Measurements from ENCODE around the gene LLGL1.

Gene LLGL1

DNA sequence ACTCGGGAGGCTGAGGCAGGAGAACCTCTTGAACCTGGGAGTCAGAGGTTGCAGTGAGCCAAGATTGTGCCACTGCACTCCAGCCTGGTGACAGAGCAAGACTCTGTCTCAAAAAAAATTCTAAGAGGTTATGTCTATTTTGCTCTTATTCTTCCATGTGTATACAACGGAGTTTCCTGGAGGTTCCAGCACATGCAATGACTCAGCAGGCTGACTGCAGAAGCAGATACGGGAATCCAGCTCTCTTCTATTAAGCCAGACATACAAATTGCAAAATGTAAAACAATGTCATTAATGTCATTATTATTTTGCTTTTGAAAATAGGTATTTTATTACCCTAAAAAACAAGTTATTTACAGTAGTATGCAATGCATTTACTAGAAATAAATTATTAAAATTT, 53.4 kb downstream of the LLGL1 start:
- no peak for DNase-seq

DNA sequence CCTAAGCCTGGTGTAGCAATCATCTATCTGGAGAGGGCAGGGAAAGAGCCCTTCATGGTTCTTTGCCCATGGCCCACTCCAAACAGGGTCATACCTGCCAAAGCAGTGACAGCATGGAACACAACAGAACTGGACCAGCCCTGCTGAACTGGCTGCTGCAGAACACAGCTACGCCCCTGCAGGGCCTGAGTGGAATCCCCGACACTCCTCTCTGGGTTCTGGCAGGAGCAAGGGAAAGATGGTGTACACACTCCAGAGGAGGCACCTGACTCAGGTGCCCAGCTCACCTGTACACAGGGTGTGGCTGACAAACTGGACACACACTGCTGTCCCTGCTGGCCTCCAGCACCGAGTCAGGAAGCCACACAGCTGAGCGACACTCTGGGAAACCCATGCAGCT, 54.8 kb downstream of the LLGL1 start:
- DNase-seq = no peak

DNA sequence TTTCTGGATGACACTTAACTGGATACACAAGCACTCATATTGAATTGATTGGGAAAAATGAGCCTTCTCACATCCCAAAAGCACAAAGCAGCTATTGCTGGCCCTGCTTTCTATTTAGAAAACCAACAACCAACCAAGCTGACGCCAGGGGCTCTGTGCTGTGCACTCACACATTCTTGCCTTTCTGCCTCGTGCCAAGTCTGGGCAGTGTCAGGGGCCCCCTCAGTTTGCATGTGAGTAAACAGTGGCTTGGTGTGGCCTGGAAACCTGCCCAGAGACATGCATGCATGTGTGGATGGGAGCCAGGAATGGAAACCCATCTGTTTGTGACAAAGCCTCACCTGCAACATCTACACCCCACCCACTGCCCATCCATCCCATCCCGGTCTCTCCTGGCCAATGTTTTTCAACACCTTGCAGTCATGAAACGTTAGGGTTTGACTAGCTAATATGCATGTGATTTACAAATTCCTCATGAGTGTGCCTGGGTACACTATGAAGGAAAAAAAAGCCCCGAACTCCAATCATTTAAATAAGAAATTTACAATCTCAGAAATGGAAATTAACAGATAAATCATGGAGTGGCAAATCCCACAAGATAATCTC, 55.4 kb downstream of the LLGL1 start:
- no peak for DNase-seq

DNA sequence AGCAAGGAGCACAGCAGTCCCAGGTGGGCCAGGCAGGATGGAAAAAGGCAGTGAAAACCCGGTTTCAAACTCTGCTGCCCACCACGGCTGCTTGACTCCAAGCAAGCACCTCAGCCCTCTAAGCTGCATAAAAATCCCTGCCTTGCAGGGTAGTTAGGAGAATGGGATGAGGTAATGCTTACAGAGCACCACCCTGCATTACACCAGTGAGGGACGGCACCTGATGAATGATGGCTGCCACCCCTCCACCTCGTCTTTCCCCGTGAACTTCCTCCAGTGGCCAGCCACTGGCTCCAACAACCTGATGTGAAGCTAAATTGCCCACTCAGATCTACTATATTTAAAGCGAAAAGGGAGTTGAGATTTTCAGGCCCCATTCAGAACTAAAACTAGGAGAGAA, 56.4 kb downstream of the LLGL1 start:
- no peak for DNase-seq

DNA sequence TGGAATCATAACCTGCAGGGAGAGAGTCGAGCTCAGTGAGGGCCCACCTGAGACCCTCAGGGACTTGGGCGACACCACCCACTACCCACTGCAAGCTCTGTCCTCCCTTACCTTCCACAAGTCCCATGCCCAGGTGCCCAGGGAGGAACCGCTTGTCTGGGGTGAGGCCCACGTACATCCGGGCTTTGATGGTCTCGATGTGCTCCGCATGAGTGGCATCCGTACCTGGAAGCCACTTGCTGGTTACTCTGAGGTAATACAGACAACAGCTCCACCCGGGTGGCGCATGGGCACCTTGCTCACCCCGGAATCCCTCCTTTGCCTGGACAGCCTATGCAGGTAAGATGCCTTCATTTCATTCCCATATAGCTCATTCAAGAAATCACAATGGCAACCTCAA, 59.9 kb downstream of the LLGL1 start:
- no peak for DNase-seq

DNA sequence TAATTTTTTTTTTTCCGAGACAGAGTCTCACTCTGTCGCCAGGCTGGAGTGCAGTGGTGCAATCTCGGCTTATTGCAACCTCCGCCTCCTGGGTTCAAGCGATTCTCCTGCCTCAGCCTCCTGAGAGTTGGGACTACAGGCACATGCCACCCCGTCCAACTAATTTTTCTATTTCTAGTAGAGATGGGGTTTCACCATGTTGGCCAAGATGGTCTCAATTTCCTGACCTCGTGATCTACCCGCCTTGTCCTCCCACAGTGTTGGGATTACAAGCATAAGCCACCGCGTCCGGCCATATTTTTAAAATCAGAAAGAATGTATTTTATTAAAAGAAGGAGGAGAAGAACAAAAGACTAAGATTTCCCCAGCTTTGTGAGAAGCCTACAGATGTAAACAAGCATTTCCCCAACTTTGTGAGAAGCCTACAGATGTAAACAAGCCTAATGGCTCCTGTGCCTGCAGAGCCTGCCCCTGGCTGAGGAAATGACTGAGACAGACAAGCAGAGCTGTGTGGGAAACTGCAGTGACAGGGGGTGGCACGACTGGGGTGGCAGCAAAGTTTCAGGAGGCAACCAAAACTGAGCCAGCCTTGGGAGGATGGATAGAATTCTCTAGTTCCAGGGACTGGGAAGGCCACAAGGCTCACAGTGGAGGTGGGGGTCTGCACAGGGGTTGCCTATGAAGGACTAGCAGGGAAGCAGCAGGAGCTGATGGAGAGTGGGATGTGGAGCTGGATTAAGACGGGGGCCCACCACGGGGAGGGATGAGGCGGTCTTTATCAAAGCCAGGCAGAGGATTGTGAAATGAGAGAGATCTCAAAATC, 66.5 kb downstream of the LLGL1 start:
- DNase-seq = no peak
